PC-3 (cell line): ENCODE data around the gene CEP70. TPM values are rescaled to one million over a fixed set of nuclear protein-coding genes. Genes with fewer than 3 reads are reported as not detected.

Experiments used
- ATAC-seq: fragments of 200-7000 bp; cut with Tn5 transposase; 2 replicates; pipeline ENCODE4 v1.9.1; 2020; ENCODE audit warnings: mild to moderate bottlenecking, moderate library complexity
- BruUV-seq: library from RNA; stranded (reverse); fragments of 400-500 nt; replicated peaks from 2 replicates; lab custom pipeline; 2021; lab: Mats Ljungman, UMichigan
- CTCF ChIA-PET: fragments of 300-600 bp; sonication (Branson Sonifier 250); formaldehyde crosslinking; loops from one replicate; lab custom pipeline; 2022; ENCODE audit warnings: antibody characterized with exemption; lab: Charles Lee
- POLR2A ChIA-PET: fragments of 300-600 bp; sonication (Branson Sonifier 250); formaldehyde crosslinking; loops from one replicate; lab custom pipeline; 2022; ENCODE audit warnings: antibody characterized with exemption; ENCODE audit not compliant: unreplicated experiment; lab: Charles Lee
- DNase-seq: peaks from one replicate; pipeline ENCODE4 v3.0.0-alpha.2; 2015
- H2AFZ ChIP-seq: fragments of 300-600 bp; sonication (generic); 2 replicates; pipeline ENCODE4 v1.6.0; 2016; ENCODE audit warnings: antibody characterized with exemption, low read length
- H3F3A ChIP-seq: fragments of 300-600 bp; sonication (generic); one replicate; pipeline ENCODE4 v1.6.0; 2017; ENCODE audit warnings: antibody characterized with exemption, low read length, control low read depth, mild to moderate bottlenecking; ENCODE audit not compliant: unreplicated experiment
- H3K27ac ChIP-seq: fragments of 300-600 bp; sonication (generic); 2 replicates; pipeline ENCODE4 v1.5.1; 2016; ENCODE audit warnings: mild to moderate bottlenecking, low read length
- H3K27me3 ChIP-seq: fragments of 300-600 bp; sonication (generic); 2 replicates; pipeline ENCODE4 v1.6.1; 2016; ENCODE audit warnings: low read length, mixed read lengths
- H3K36me3 ChIP-seq: fragments of 300-600 bp; sonication (generic); 2 replicates; pipeline ENCODE4 v1.6.1; 2016; ENCODE audit warnings: low read depth, mixed run types, low read length, mixed read lengths
- H3K4me1 ChIP-seq: fragments of 300-600 bp; sonication (generic); 2 replicates; pipeline ENCODE4 v1.5.1; 2016; ENCODE audit warnings: low read length; ENCODE audit not compliant: insufficient read depth
- H3K4me2 ChIP-seq: fragments of 300-600 bp; sonication (generic); 2 replicates; pipeline ENCODE4 v1.6.0; 2016; ENCODE audit warnings: low read length
- H3K4me3 ChIP-seq: fragments of 300-600 bp; sonication (generic); 2 replicates; pipeline ENCODE4 v1.5.1; 2016; ENCODE audit warnings: mild to moderate bottlenecking, low read length, mixed read lengths
- H3K79me2 ChIP-seq: fragments of 300-600 bp; sonication (generic); 2 replicates; pipeline ENCODE4 v1.6.1; 2017; ENCODE audit warnings: low read length, mixed read lengths
- H3K9ac ChIP-seq: fragments of 300-600 bp; sonication (generic); 2 replicates; pipeline ENCODE4 v1.6.0; 2016; ENCODE audit warnings: mild to moderate bottlenecking, low read length
- H3K9me2 ChIP-seq: fragments of 300-600 bp; sonication (generic); replicated peaks from 2 replicates; pipeline ENCODE4 v1.6.1; 2016; ENCODE audit warnings: mixed run types, low read length, mixed read lengths
- H3K9me3 ChIP-seq: fragments of 300-600 bp; sonication (generic); 2 replicates; pipeline ENCODE4 v1.6.1; 2016; ENCODE audit warnings: low read length, mixed read lengths
- H4K20me1 ChIP-seq: fragments of 300-600 bp; sonication (generic); 2 replicates; pipeline ENCODE4 v1.6.1; 2016; ENCODE audit warnings: low read length, mixed read lengths
- CTCF ChIP-seq: fragments of 300-600 bp; sonication (generic); conservative IDR thresholded peaks from 2 replicates; pipeline ENCODE4 v1.5.1; 2017; ENCODE audit warnings: antibody characterized with exemption, low read depth, mild to moderate bottlenecking, low read length
- EZH2 ChIP-seq: fragments of 300-600 bp; sonication (generic); IDR thresholded peaks from one replicate; pipeline ENCODE4 v1.6.1; 2017; ENCODE audit warnings: antibody characterized with exemption, mild to moderate bottlenecking, low read length; ENCODE audit not compliant: unreplicated experiment
- EZH2phosphoT487 ChIP-seq: fragments of 300-600 bp; sonication (generic); IDR thresholded peaks from 2 replicates; pipeline ENCODE4 v1.6.1; 2018; ENCODE audit warnings: mild to moderate bottlenecking, antibody characterized with exemption, low read length, borderline replicate concordance
- intact Hi-C: fragments of 100-400 bp; cut with micrococcal nuclease; formaldehyde crosslinking; loops from 2 replicates; pipeline ENCODE4 v1.9.0; 2023
- total RNA-seq: library from RNA; depleted of rRNA; stranded (reverse); fragments of >200 nt; gene quantifications from 2 replicates; pipeline ENCODE4 v1.2.3, GENCODE V29; 2014

CEP70 gene
- total RNA-seq, 1 experiment from 2014 or later: 16.7 TPM

GRCh38 chr3:138457863-138458735 is 136.0 kb downstream of the CEP70 start:
- no TSS peak for BruUV-seq
- no peak overlapping the region for H2AFZ ChIP-seq
- POLR2A ChIA-PET: no interaction called here

GRCh38 chr3:138456961-138457862 is 136.8 kb downstream of the CEP70 start:
- ATAC-seq: no peak
- Histone ChIP-seq H3K79me2 (no peaks in the 10 kb centered on the region), H3K9ac (no peak overlapping the region), H4K20me1 (no peaks in the 10 kb centered on the region), H3F3A (no peaks in the 10 kb centered on the region), H3K9me3 (no peaks in the 10 kb centered on the region), H3K4me3 (no peak overlapping the region), H3K4me2 (no peak overlapping the region), H3K9me2 (no peaks in the 10 kb centered on the region), H3K27ac (no peak overlapping the region), H3K36me3 (no peaks in the 10 kb centered on the region), H2AFZ (no peak overlapping the region), H3K27me3 (no peaks in the 10 kb centered on the region), H3K4me1 (no peaks in the 10 kb centered on the region)
- POLR2A ChIA-PET: no interaction called here
- TF ChIP-seq EZH2phosphoT487 (no peak), CTCF (no peak), EZH2 (no peak)
- intact Hi-C loops: no loop called here
- no TSS peak for BruUV-seq
- CTCF ChIA-PET: no interaction called here
- no peak for DNase-seq

More at GRCh38 chr3:138457863-138458735, 136.0 kb downstream of the CEP70 start:
- no peaks in the 10 kb centered on the region for H3K4me1 ChIP-seq
- DNase-seq (no peak), ATAC-seq (no peak)
- TF ChIP-seq EZH2phosphoT487: no peak
- no peak for TF ChIP-seq EZH2
- TF ChIP-seq CTCF: no peak
- no peaks in the 10 kb centered on the region for H3K27me3 ChIP-seq
- no peaks in the 10 kb centered on the region for H4K20me1 ChIP-seq
- intact Hi-C loops: no loop called here
- no peaks in the 10 kb centered on the region for H3K79me2 ChIP-seq
- CTCF ChIA-PET: no interaction called here
- H3K4me2 ChIP-seq: no peak overlapping the region
- no peaks in the 10 kb centered on the region for H3K36me3 ChIP-seq
- no peaks in the 10 kb centered on the region for H3K9me3 ChIP-seq
- no peaks in the 10 kb centered on the region for H3K9me2 ChIP-seq
- no peaks in the 10 kb centered on the region for H3F3A ChIP-seq
- no peak overlapping the region for H3K9ac ChIP-seq
- H3K4me3 ChIP-seq: no peak overlapping the region
- H3K27ac ChIP-seq: no peak overlapping the region
